GM19438 (cell line): ENCODE data around the gene B4GALT4.
A peak's percentile ranks its signal among the peaks of the same experiment; 100 is the strongest.

Experiments used
- ATAC-seq: cut with Tn5 transposase; IDR thresholded peaks from one replicate; pipeline ENCODE4 v1.9.1; 2021; ENCODE audit warnings: low read depth; ENCODE audit not compliant: unreplicated experiment

B4GALT4 gene

DNA sequence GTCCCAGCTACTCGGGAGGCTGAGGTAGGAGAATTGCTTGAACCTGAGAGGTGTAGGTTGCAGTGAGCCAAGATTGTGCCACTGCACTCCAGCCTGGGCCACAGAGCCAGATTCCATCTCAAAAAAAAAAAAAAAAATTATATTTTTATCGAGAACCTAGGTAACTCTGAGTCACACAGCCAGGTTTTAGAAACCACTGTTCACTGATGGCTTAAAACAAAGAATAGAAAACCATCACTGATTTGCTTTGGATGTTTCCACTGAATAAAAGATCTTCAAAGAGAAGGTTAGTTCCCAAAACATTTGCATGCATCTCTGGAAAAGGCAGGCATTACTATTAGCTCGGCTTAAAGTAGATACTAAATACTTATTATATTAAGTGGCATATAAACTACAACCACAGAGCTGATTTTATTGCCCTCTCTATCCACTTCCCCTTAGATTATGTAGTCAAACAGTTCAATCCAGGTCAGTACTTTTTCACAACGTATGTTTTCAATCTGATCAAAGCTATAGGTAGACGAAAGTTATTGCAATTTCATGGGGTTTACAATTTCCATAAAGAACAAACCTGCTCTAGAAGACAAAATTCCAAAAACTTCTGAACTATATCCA is 1.4 kb downstream of the B4GALT4 start:
- ATAC-seq: no peak

DNA sequence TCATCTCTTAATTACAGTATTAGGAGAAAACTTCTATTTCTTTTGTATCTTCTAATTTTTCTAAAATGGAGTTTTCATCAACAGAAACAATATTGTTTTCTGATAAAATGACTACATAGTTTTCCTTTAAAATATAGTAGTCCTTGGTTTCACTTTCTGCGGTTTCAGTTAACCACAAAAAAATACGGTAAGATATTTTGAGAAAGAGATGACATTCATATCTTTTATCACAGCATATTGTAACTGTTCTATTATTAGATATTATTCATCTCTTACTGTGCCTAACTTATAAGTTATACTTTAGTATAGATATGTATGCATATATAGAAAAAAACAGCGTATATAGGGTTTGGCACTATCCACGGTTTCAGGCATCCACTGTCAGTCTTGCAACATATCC is 2.3 kb downstream of the B4GALT4 start:
- no peak for ATAC-seq

DNA sequence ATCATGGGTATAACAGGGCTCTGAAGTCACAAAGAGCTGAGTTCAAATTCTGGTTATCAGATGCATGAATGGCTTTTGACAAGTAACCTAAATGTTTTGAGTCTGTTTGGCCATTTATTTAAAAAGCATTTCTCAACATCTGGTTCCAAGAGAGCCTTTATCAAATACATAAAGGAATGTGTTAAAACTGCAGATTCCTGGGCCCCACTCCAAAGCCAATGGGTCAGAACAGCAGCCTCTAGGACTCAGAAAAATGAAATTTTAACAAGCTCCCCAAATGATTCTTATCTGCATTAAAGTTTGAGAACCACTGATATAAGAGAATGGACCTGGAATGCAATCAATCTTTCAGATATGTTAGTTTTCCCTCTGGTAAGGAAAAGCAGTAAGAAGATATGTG is 3.4 kb downstream of the B4GALT4 start:
- no peak for ATAC-seq

DNA sequence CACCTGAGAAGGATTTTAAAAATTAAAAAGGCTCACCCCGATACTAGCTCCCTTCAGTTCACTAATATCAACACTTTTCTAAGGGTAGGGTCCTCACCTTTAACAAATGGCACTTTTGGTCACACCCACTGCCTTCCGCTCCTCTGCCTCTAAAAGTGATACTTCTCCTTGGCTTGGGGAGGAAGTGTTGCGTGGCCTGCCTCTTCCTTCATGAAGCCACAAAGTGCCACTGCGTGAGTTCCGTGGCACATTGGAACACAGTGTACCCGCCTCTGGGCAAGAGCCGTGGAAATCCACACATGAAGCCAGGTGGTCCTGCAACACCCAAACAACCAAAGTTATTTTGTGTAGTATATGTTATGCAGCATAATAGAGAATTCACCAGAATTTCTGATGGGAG is 3.9 kb downstream of the B4GALT4 start:
- no peak for ATAC-seq

DNA sequence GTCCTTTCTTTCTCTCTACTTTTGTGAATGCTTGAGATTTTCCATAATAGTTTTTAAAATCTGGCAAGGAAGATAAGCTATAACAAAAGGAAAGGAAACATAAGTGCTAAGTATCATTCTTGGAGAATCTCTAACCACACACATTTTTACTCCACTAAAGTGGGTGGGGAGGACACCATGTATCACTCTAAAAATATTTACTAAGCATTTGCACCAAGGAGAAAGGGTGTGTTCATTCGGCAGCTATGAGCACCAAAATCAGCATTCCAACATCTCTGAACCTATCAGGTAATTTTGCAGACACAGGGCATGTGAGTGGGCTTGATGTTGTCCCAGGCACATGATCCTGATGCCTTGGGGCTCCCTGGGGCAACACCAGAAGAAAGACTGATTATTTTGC is 5.5 kb downstream of the B4GALT4 start:
- no peak for ATAC-seq

DNA sequence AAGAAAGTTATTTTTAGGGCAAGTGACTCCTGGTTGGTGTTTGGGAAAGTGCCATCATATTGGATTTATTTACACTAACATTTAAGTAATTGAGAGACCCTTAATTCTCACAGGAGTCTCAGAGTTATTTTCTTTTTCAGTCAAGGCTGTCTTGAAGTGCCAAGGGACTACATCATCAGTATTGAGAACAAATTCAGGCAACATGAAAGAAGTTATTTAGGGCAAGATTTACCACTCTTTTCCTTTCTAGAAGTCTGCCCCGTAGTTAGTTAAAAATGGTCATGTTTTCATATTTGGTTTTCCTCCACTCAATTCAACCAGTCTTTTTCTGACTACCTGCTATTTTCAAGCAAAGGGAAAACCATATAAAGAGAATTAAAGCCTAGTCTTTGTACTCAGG is 6.1 kb downstream of the B4GALT4 start:
- ATAC-seq: no peak

DNA sequence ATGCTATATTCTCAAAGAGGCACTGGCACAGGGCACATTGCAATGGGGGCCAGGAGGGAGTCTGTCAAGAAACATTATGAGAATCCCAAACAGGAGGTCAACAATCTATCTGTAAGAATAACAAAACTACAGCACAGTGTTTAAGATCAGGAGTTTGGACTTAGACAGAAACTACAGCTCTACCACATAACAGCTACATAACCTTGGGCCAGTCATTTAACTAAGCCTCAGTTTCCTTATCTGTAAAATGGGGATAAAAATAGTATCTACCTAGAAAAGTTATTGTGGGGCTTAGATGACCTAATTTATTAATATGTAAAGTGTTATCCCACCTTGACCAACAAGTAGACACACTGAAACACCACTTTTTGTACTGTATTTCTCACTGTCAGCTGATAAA is 9.9 kb downstream of the B4GALT4 start:
- ATAC-seq: no peak

DNA sequence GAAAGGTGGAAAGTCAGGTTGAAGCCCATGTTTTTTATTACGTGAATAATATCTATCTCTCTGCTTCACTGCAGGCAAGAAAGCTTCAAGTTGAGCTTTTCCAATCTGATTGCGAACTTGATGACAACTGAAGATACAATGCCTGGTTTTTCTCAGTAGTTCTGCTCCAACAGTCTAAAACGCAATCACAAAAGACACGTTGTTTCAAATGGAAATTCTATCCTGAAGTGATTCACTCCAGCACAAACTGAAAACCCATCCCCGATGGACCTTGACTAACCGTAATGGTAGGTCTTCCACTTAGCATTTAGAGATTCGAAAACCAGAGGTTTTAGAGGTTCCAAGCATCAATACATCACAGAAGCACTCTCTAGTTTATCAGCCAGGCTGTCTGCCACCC is 10.6 kb downstream of the B4GALT4 start:
- ATAC-seq: no peak

DNA sequence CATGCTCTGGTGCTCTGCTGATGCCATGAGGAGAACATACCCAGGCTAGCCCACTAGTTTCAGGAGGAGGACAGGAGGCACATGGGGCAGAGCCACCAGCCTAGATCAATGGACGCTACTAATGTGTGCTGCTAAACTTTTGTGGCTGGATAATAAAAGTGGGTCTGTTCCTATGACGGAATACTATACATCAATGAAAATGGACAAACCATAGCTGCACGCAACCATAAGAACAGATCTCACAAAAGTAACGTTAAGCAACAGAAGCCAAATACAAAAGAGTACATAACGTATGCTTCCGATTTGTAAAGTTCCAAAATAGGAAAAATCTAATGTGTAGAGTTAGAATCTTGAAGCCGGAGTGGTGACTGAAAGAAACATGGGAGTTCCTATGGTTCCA is 11.5 kb downstream of the B4GALT4 start:
- ATAC-seq: no peak

DNA sequence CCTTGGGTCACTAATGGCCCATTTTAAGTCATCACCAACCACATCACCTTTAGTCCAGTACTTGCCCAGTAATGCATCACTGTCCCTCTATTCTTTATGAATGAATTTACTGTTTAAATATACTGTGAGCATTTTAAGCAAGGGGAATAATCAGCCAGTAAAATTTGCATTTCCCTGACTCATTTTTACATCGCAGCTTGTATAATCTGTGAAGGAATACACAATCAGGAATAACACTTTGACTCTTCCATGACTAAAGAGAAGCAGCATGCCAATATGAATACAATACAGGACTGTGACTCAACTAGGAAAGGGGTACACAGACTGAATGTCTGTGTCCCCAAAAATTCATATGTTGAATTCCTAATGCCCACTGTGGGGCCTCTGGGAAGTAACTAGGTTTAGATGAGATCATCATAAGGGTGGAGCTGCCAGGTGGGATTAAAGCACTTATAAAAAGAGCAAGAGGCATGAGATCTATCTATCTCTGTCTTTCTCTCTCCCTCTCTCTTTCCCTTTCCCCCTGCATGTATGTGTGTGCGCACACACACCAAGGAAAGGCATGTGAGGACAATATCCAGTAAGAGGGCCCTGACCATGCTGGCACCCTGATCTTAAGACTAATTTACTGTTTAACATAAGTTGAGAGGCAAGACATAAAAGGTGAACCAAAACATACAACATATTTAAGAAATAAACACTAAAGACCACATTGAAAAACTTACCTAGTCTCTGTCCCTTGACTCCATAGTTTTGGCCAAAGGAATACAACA is 12.1 kb downstream of the B4GALT4 start:
- no peak for ATAC-seq

DNA sequence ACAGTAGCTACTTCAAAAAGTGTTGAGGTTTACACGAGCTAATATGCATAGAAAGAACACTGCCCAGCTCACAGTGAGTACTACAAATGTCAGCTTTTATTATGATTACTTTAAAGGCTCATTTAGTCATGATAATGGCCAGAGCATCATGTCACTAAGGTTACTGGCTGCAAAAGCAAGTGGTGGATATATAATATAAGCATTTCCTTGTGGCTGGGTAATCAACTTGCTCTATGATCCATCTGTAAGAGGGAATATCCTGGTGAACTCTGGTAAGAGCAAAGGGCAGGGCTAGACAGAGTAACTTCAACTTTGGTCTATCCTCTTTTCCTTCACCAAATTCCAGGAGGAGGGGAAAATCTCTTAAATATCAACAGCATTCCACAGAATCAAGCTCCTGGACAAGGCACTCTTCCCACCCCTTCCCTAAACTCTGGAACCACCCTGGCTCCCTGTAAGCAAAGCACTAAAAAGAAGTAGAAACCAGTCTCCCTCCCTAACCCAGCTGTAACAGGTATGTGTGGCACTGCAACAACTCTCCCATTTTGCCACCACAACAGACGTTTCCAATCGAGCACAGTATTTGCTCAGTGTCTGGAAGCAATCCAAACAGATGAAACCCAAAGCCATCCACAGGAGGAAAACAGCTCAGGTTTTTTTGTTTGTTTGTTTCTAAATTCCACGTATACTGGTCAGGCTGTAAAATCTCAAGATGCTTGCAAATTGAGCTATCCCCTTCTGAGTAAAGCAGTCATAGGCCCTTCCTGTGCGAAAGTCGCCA is 13.4 kb downstream of the B4GALT4 start:
- no peak for ATAC-seq

DNA sequence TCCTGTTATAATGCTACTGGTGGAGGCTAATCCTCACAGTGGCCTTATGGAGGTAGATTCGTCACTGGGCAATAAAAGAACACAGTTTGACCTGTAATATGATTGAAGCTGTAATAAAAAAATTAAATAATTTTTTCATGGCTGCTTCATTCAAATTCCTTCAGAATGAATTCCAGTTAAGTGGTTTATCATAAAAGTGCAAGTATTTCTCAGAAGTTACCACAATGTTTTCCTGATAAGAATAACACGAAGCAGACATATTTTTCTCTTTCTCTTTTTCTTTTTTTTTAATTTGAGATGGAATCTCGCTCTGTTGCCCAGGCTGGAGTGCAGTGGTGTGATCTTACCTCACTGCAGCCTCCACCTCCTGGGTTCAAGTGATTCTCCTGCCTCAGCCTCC is 15.6 kb downstream of the B4GALT4 start:
- ATAC-seq: no peak

DNA sequence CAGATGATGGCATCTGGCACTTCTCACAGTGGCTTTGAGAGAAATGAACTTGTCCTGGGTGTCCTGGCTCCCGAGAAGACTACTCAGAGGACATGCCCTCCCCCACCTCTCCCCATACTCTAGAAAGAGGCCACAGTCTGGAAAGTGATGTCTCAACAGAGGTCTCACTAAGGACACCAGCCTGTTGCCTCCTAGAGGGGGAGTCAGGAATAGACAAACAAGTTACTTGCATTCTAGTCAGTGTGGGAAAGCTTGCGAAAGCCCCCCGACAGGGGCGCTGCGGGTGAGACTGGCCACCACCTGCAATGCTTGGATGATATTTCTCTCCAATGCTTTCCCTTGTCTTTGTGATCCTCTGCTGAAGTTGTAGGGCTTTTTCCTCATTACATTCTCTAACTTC is 17.2 kb downstream of the B4GALT4 start:
- no peak for ATAC-seq

DNA sequence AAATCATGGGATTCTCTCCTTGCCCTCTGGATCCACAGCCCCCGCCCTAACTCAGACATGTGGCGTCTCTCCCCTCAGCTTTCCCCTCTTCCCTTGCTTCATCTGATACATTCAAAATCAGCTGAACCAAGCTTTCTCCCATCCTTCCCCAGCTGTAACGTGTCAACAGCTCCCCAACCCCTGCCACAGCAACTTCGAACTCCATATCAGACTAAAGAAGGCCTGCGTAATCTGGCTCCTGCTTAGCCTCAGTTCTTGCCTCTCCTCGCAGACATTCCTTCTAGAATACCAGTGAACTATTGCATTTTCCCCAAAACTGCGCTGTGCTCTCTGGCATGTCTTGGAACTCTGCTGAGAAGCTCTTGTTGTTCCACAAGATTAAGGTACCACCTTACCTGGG is 18.3 kb downstream of the B4GALT4 start:
- no peak for ATAC-seq

DNA sequence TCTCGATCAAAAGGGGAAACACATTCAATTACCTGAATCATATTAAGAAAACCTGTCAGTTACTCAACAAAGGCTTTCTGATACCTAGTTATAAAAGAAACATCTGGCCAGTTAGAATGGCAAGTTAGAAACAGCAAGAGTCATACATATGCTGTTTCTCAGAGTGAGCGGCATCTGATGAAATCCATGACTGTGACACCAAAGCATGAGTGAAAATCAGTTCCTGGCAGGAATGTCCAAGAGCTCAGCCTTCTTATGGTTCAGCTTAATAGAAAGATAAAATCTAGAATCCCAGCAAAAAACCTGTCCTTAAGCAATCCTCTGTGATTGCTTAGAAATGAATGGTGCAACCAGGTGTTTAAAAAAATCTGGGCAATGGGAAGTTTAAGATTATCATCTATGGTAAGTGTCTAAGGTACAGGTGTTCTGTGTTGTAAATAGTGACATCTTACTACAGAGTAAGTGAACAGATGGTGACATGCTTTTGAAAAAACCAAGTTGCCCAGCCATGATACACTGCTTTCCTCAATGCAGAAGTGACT is 18.8 kb downstream of the B4GALT4 start:
- no peak for ATAC-seq

DNA sequence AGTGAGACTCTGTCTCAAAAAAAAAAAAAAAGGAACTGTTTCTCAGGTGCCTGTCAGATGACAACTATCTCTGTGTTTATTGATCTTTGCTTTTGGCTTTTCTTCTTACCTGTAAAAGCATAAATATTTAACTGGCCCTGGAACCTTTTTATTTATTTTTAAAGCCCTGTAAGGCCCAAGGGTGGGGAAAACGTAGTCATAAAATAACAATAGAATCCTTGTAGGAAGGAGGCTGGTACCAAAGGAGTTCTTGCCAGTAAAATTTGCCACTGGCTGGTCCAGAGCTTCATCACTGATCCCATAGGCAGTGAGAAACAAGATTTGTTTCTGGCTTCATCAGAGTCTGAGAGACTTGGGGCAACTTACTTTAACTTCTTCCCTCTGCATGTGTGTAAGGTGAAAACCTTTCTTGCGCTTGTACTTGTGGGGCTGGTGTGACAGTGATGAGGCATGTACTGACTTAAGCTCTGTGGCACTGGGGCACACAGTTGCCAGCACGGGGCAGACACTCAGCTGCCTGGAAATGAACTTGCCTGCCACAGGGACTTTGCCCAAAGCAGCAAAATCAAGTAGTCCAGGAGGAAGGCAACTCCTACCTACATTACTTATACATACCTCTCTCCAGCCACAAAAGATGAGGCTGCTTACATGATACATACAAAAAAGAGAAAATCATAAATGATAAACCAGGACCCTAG is 19.6 kb downstream of the B4GALT4 start:
- ATAC-seq: no peak

DNA sequence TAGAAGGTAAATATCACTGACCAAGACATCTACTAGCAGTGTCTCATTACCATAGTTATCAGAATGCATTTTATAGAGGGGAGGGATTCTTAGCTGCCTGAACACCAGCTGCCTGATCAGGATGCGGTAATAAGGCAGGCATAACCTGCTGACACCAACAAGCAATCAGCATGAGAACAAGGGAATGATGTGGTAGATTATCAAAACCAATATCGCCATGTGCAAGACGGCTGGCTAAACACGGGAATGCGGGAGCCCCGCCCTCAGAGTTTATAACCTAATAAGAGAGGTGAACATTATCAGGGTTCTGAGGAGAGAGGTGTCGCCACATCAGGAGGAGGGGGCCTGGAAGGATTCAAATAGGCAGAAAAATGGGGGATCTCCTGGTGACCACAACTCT is 20.5 kb downstream of the B4GALT4 start:
- no peak for ATAC-seq

DNA sequence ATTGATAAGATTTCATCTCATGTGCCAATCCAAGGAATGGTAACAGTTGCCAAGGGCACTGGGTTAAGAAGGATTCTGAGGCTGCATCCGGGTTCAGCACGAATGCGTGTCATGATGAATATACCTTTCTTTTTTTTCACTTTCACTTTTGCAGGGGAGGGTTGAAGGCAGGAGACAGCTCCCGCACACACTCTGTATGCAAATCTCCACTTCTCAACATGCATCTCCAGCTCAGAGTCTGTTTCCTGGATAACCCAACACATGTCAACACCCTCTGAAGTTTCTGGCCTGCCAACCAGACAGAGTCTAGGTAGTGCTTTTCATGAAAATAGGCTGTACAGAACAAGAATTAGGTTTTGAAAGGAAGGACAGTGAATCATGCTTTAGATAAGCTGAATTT is 21.6 kb downstream of the B4GALT4 start:
- ATAC-seq: peak; percentile 87

DNA sequence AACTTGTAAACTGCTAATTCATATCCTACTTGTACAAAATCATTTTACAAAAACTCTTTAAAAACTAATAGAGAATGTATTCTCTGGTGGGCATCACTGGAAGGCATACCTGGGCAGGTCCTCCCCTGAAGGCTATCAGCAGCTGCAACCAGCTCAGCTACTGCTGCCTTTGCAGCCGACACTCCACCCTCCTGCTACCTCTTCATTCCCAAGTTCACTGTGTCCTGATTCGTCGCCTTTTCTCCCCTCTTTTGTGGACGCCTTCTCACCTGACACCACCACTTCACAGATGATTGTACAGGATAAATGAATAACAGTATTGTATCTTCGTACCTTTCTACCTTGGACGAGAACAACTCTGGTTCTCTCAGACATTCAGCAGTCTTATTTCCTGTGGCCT is 28.9 kb downstream of the B4GALT4 start:
- ATAC-seq: no peak

DNA sequence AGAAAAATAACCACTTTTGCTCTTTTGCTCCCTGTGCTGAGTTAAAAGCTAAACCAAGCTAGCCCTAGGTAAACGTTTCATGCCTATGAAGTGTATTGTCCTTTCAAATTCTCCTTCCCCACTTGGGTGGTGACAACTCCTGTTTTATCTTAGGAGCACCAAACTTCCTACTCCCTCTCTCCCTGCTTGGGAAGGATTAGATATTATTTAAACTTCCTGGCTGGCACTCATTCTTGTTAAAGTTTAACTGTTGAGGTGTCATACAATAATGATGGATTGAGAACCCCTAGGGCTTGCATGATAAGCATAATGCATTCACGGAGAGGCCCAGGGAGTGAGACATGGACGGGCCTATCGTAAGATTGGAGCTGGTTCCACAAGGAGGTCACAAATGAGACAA is 29.5 kb downstream of the B4GALT4 start:
- ATAC-seq: no peak

DNA sequence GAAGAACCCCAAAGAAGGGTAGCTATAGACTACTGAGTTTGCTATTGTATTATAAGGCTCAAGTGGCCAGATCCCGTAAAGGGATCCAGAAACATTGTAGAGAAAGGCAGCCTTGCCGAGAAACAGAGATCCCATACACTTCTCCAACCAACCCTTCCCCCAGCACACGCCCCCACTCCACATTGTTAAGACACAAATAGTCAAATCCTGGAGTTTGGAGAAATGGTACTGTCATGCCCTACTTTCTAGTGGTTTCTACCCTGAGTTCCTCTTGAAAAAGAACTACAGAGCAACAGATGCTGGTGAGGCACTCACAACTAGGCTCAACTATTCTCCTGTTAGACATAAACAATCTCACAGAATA is 33.2 kb downstream of the B4GALT4 start:
- no peak for ATAC-seq
